Measurements from ENCODE around the gene BLZF1. TPM values are rescaled to one million over a fixed set of nuclear protein-coding genes. Genes with fewer than 3 reads are reported as not detected.
"Not testable (repeated sequence)": the region's sequence is repeated elsewhere in the genome, so short reads cannot be mapped to it uniquely, and the experiment has no call there.

Gene BLZF1
- total RNA-seq, 6 experiments from 2014 or later = 33.2 to 37.3 (median 35.9) TPM

DNA sequence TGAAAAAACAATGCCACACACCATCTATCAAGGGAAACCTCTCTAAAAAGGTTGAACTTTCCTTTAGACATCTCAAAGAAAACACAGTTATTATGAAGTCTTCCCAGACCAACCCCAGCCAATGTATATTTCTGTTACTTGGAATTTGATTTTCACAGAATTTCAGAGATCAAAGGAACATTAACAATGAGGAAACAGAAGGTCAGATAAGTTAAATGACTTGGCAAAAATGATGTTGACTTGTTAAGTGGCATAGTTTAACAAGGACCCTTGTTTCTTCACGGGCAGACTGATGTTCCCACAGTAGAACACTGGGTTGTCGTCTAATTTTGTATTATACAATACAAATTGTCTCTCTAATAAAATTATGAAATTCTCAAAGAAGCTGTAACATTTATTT is 29.4 kb upstream of the BLZF1 start:
- H3K36me3 Mint-ChIP-seq (ENCODE audit: low read depth) = peaks cover 27% of the 10 kb centered on the region
- no peak overlapping the region for H3K27ac Mint-ChIP-seq
- H3K27me3 Mint-ChIP-seq (ENCODE audit: insufficient read depth) = no peaks in the 10 kb centered on the region
- no peak overlapping the region for H3K4me3 Mint-ChIP-seq
- no peak for DNase-seq
- no peaks in the 10 kb centered on the region for H3K9me3 Mint-ChIP-seq
- TF ChIP-seq, protein P1, sequence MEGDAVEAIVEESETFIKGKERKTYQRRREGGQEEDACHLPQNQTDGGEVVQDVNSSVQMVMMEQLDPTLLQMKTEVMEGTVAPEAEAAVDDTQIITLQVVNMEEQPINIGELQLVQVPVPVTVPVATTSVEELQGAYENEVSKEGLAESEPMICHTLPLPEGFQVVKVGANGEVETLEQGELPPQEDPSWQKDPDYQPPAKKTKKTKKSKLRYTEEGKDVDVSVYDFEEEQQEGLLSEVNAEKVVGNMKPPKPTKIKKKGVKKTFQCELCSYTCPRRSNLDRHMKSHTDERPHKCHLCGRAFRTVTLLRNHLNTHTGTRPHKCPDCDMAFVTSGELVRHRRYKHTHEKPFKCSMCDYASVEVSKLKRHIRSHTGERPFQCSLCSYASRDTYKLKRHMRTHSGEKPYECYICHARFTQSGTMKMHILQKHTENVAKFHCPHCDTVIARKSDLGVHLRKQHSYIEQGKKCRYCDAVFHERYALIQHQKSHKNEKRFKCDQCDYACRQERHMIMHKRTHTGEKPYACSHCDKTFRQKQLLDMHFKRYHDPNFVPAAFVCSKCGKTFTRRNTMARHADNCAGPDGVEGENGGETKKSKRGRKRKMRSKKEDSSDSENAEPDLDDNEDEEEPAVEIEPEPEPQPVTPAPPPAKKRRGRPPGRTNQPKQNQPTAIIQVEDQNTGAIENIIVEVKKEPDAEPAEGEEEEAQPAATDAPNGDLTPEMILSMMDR (IDR thresholded peaks at IDR 0.05) = no peak
- H3K4me1 Mint-ChIP-seq (ENCODE audit: low read depth) = peaks cover 14% of the 10 kb centered on the region

DNA sequence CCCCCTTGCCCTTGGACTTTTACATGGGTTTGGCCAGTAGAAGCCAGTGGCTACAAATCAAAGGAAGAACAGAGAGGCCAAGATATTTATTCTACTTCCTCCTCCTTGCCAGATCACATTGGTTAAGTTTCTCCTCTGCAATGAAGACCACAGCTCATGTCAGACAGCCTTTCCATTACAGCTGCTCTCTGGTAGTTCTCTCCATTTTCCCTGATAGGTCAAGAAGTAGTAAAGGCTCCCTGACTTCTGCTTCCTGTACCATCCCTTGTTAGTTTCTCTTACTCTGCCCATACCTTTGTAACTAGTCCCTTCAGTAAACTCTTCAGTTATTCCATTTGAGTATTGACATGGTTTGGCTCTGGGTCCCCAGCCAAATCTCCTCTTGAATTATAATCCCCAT is 28.2 kb upstream of the BLZF1 start:
- Mint-ChIP-seq H3K36me3 (ENCODE audit: low read depth) (peaks cover 27% of the 10 kb centered on the region), H3K4me3 (no peak overlapping the region), H3K27me3 (ENCODE audit: insufficient read depth) (no peaks in the 10 kb centered on the region), H3K9me3 (no peaks in the 10 kb centered on the region), H3K4me1 (ENCODE audit: low read depth) (peaks cover 5% of the 10 kb centered on the region; the same call in 1 of the 2 replicates), H3K27ac (no peak overlapping the region)
- TF ChIP-seq, protein P1 (IDR thresholded peaks at IDR 0.05) = no peak
- DNase-seq = no peak

DNA sequence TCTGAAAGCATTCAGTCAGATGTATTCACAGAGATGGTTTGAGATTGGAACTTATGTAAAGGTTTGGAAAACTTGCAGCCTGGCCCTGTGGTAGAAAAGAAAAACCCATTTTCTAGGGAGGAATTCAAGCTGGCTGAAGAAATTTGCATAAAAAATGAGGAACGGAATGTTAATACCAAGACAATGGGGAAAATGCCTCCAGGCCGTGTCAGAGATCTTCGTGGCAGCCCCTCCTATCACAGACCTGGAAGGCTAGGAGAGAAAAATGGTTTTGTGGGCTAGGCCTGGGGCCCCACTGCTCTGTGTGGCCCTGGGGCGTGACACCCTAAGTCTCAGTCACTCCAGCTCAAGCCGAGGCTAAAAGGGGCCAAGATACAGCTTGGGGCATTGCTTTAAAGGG is 27.1 kb upstream of the BLZF1 start:
- H3K36me3 Mint-ChIP-seq (ENCODE audit: low read depth) = peaks cover 20% of the 10 kb centered on the region
- peaks cover 5% of the 10 kb centered on the region; the same call in 1 of the 2 replicates for H3K4me1 Mint-ChIP-seq (ENCODE audit: low read depth)
- no peaks in the 10 kb centered on the region for H3K27me3 Mint-ChIP-seq (ENCODE audit: insufficient read depth)
- H3K9me3 Mint-ChIP-seq = no peaks in the 10 kb centered on the region
- no peak for DNase-seq
- no peak overlapping the region for H3K27ac Mint-ChIP-seq
- no peak overlapping the region for H3K4me3 Mint-ChIP-seq
- TF ChIP-seq, protein P1 (IDR thresholded peaks at IDR 0.05) = no peak

DNA sequence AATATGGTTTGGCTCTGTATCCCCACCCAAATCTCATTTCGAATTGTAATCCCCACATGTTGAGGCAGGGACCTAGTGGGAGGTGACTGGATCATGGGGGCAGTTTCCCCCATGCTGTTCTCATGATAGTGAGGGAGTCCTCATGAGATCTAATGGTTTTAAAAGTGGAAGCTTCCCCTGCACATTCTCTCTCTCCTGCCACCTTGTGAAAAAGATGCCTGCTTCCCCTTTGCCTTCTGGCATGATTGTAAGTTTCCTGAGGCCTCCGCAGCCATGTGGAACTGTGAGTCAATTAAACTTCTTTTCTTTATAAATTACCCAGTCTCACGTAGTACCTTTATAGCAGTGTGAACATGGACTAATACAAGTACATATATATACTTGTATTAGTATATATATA is 25.9 kb upstream of the BLZF1 start:
- not testable (repeated sequence) for H3K4me3 Mint-ChIP-seq; H3K4me1 Mint-ChIP-seq (ENCODE audit: low read depth); H3K27ac Mint-ChIP-seq; H3K9me3 Mint-ChIP-seq; DNase-seq; H3K27me3 Mint-ChIP-seq (ENCODE audit: insufficient read depth)
- H3K36me3 Mint-ChIP-seq (ENCODE audit: low read depth) = peaks cover 20% of the 10 kb centered on the region

DNA sequence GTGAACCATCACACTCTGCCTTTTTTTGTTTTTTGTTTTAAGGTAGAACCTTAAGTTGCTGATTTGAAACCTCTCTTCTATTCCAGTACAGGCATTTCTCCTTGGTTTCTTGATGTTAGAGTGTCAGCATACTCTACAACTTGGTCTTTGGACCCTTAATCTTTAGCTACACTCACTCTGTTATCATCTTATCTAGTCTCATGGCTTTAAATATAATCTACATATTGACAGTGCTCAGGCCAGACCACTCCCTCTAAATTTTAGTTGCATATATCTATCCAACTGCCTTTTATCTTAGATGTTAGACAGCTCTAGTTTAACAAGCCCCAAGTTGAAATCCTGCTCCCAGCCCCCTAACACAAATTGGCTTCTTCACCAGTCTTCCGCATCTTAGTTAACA is 22.5 kb upstream of the BLZF1 start:
- H3K4me1 Mint-ChIP-seq (ENCODE audit: low read depth) = peaks cover 5% of the 10 kb centered on the region; the same call in 1 of the 2 replicates
- TF ChIP-seq, protein P1 (IDR thresholded peaks at IDR 0.05) = no peak
- no peak overlapping the region for H3K4me3 Mint-ChIP-seq
- no peak for DNase-seq
- H3K27me3 Mint-ChIP-seq (ENCODE audit: insufficient read depth) = no peaks in the 10 kb centered on the region; the same call in 1 of the 2 replicates
- H3K27ac Mint-ChIP-seq = no peak overlapping the region
- H3K36me3 Mint-ChIP-seq (ENCODE audit: low read depth) = peaks cover 5% of the 10 kb centered on the region; the same call in 1 of the 2 replicates
- no peaks in the 10 kb centered on the region for H3K9me3 Mint-ChIP-seq

DNA sequence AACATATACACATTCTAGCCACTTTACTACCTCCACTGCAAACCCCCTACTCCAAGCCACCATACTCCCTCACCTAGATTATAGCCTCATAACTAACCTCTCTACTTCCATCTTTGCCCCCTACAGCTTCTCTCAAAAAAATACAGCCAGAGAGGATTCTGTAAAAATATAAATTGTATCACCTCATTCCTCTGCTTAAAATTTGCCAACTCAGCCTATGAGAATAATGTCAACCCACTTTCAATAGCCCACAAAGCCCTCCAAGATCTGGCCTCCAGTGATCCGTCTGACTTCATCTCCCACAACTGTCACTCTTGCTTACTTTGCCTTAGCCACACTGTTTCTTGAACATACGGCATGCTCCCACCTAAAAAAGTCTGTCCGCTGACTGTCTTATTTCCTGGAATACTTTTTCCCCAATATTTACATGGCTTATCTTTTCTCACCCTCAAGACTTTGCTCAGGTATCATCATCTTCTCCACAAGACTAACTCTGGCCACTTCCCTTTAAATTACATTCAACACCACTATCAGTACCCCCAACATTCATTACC is 21.9 kb upstream of the BLZF1 start:
- no peaks in the 10 kb centered on the region for H3K9me3 Mint-ChIP-seq
- H3K4me3 Mint-ChIP-seq = no peak overlapping the region
- no peak overlapping the region for H3K27ac Mint-ChIP-seq
- TF ChIP-seq, protein P1 (IDR thresholded peaks at IDR 0.05) = no peak
- no peaks in the 10 kb centered on the region; the same call in 1 of the 2 replicates for H3K27me3 Mint-ChIP-seq (ENCODE audit: insufficient read depth)
- peaks cover under 1% of the 10 kb centered on the region; the same call in 1 of the 2 replicates for H3K4me1 Mint-ChIP-seq (ENCODE audit: low read depth)
- DNase-seq = no peak
- H3K36me3 Mint-ChIP-seq (ENCODE audit: low read depth) = no peaks in the 10 kb centered on the region
